GM18505 (cell line): ENCODE measurements around the gene SIL1.
"Not testable (repeated sequence)": the region's sequence is repeated elsewhere in the genome, so short reads cannot be mapped to it uniquely, and the experiment has no call there.

Experiments
- ATAC-seq: cut with Tn5 transposase; IDR thresholded peaks from one replicate; pipeline ENCODE4 v1.9.1; 2021; ENCODE audit not compliant: unreplicated experiment
- POLR2A ChIP-seq: IDR thresholded peaks from 4 replicates; pipeline ENCODE4 v1.6.1; 2011; ENCODE audit warnings: borderline replicate concordance; ENCODE audit not compliant: insufficient read depth, insufficient read length; ENCODE audit errors: extremely low read depth

The SIL1 gene

GRCh38 chr5:139063664-139064054 lies 134.5 kb downstream of the SIL1 start:
- ATAC-seq, result no peak
- TF ChIP-seq POLR2A, result no peak

DNA sequence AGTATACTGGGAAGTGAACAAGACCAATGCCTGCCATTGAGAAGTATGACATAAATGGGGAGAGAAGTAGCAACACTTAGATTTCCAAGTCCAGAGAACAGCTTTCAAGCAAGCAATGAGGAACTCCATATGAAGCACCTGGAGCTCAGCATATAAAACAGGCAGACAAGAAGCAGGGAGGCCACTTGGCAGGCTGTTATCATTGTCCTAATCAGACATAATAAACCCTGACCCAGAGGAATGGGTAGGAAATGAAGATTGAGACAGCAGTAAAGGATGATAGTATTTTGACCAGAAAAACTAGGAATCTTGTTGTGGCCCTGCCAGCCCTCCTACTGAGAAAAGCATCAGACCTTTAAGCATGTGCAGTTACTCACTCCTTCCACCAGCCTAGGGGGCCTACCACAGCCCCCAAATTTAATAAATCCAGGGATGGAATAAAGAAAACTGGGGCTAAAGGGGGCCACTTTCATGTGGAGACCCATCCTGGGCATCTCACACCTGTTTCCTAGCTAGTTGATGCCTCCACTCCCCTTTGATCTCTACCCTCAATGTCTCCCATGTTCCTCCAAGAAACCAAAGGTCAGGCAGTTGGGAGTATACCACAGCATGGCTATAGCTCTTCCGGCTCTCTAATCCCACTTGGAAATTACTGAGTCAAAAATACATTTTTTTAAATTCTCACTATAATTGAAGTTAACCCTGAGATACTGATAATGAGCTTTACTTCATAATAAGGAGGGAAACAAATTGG lies 135.1 kb downstream of the SIL1 start:
- TF ChIP-seq POLR2A, result no peak
- ATAC-seq, result no peak

DNA sequence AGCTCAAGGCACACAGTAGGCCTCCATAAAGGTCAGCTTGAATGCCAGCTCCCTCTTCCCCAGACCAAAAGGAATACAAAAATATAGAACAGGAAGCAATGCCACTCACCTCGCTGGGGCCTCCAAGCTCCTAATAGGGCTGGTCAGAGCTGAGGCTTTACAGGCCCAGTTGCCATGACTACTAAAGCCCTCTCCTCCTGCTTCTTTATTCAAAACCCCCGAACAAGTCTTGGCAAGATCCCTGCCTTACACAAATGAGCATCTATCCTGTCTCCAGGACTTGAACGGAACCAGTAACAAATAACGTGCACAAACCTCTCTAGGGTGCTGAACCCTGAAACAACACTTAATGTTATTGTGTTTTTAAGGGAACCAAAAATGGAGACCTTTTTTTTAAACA lies 136.3 kb downstream of the SIL1 start:
- no peak for TF ChIP-seq POLR2A
- ATAC-seq, result no peak

DNA sequence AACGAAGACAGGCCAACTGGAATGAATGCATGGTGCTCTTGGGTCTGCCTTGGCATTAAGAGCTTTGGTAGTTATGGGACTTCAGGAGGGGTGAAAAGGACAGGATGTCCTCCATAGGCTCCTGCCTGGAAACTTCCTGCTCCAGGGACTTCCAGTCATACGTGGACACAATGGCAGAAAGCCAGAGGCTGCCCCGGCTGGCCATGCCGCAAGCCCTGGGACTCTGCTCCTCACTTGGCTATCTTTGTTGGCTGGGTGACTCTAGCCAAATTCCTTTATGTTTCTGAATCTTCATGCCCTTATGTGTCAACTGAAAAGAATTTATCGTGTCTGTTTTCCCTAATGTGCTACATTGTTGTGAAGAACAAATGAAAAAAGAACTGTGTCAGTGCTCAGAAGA lies 136.9 kb downstream of the SIL1 start:
- ATAC-seq, result no peak
- no peak for TF ChIP-seq POLR2A

GRCh38 chr5:139058121-139058520 lies 140.0 kb downstream of the SIL1 start:
- TF ChIP-seq POLR2A, result no peak
- ATAC-seq, result no peak

- ATAC-seq, result not testable (repeated sequence)
Observed at GRCh38 chr5:139057045-139057939, 140.9 kb downstream of the SIL1 start.

DNA sequence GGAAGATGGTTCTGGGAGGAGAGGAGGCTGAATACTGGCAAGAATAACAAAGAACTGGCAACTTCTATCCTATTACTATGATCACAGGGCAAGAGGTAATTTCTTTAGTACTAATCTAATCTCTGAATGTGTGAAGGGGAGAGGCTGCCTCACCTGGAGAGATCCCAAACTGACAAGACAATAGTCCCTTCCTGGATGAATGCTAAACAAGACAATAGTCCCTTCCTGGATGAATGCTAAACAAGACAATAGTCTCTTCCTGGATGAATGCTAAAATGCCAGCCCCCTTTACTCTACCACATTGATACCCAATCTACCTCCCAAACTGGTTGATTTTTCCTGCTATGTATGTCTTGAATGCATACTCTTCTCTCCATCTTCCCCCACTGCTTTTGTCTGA lies 145.2 kb downstream of the SIL1 start:
- ATAC-seq, result no peak
- TF ChIP-seq POLR2A, result no peak

- TF ChIP-seq POLR2A, result no peak
- ATAC-seq, result no peak
Observed at GRCh38 chr5:139051392-139051791, 146.8 kb downstream of the SIL1 start.

DNA sequence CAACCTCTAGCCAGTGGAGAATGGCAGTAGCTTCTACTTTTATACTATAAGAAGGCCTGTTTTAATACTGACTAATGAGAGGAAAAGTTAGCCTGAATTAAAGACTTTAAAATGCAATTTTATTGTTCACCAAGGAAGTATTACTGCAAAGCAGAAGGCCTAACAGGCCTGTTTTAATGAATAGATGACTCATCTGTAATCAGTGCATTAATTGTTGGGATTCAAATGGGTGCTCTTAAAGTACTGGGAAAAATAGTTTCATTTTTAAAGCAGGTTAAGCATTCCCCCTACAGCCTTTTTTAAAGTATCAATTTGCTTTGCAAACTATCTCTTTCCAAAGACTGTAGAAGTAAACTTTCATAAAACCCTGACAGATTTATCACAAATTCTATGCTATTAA lies 147.7 kb downstream of the SIL1 start:
- no peak for TF ChIP-seq POLR2A
- no peak for ATAC-seq

GRCh38 chr5:139049780-139050179 lies 148.4 kb downstream of the SIL1 start:
- TF ChIP-seq POLR2A, result no peak
- no peak for ATAC-seq

GRCh38 chr5:139046551-139046950 lies 151.6 kb downstream of the SIL1 start:
- no peak for TF ChIP-seq POLR2A
- ATAC-seq, result no peak

DNA sequence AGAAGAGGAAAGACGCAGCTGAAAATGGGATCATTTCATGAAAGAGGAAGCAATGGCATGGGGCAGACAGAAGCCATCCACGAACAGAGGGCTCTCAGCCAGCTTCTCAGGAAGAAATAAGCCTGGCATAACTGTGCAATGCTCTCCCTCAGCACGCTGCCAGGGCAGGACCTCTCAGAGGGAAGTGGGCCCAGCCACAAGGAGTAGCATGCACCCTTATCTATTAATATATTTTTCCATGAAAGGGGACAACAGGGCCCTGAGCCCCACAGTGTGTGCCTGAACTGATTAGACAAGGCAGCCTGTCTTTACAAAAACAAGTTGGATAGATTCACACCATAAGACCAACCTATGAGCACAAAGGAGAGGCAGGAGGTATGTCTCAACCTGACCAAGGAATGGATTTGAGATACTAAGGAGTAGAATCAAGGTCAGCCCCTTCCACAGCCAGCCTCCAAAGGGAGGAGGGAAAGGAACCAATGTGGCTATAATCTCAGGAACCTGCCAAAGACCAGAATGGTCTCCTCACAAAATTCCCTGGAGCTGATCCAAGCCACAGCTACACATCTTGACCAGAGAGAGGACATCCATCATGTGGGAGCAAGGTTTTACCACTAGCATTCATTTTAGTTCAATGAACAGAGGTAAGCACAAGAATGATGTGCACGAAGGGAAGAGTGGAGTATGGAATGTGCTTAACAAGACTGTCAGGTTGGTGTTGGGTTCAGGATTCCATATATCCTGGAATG lies 154.8 kb downstream of the SIL1 start:
- ATAC-seq, result no peak
- no peak for TF ChIP-seq POLR2A

DNA sequence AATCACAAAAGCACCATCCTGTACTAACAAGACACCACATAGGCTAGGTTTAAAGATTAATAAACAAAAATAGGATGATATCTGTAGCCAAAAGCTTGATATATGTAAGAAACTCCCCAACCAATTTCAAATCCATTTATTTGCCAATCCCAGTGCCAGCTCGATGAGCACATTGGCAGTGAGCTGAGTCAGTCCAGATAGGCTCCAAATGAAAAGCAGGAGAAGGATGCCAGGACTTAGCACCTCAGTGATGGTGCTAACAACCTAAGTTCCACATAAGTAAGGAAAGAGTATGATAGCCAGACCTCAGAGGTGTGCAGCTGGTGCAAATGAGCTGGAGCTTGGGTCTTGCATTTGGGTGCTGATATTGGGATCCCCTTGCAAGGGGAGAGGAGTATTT lies 158.1 kb downstream of the SIL1 start:
- no peak for TF ChIP-seq POLR2A
- no peak for ATAC-seq
